Gastroesophageal sphincter (tissue), 4 donors: ENCODE measurements around the gene RANBP10. TPM values are rescaled to one million over a fixed set of nuclear protein-coding genes. Genes with fewer than 3 reads are reported as not detected.
A peak's percentile ranks its signal among the peaks of the same experiment; 100 is the strongest.

Source experiments
- ATAC-seq: fragments of 150-250 bp; one replicate; pipeline ENCODE4 v1.9.1; 2016; ENCODE audit warnings: mild to moderate bottlenecking, moderate library complexity
- H3K27ac ChIP-seq, 4 donors: fragments of 200-600 bp; sonication (generic) in 3 of 4; 1 replicate in 3 of 4; 2 replicates in 1 of 4; pipeline ENCODE4 v1.5.1; 2016 to 2019
- H3K27me3 ChIP-seq: fragments of 200-600 bp; sonication (generic); one replicate; pipeline ENCODE4 v1.5.1; 2019
- H3K36me3 ChIP-seq, 2 donors: fragments of 200-600 bp; sonication (generic); one replicate each; pipeline ENCODE4 v1.5.1; 2019; ENCODE audit warnings: control low read depth in 1 of 2
- H3K4me1 ChIP-seq, 3 donors: fragments of 200-600 bp; sonication (generic); 1 replicate in 2 of 3; 2 replicates in 1 of 3; pipeline ENCODE4 v1.5.1; 2016 to 2019; ENCODE audit warnings: control low read depth in 2 of 3
- H3K4me3 ChIP-seq, 2 donors: fragments of 200-600 bp; sonication (generic); one replicate each; pipeline ENCODE4 v1.5.1; 2019; ENCODE audit warnings: mild to moderate bottlenecking in 1 of 2, moderate library complexity in 1 of 2
- H3K9me3 ChIP-seq, 3 donors: fragments of 200-600 bp; sonication (generic); one replicate each; pipeline ENCODE4 v1.5.1; 2017 to 2019; ENCODE audit warnings: control low read depth in 2 of 3
- EP300 ChIP-seq: sonication (generic); formaldehyde crosslinking; IDR thresholded peaks from one replicate; pipeline ENCODE4 v1.6.1; 2017; ENCODE audit warnings: antibody characterized with exemption, mild to moderate bottlenecking
- POLR2A ChIP-seq, 2 donors: fragments of 450-650 bp; IDR thresholded peaks; one replicate each; pipeline ENCODE4 v1.6.1; 2017; ENCODE audit warnings: antibody characterized with exemption in 2 of 2, mild to moderate bottlenecking in 2 of 2, moderate library complexity in 1 of 2
- POLR2AphosphoS5 ChIP-seq: sonication (generic); formaldehyde crosslinking; IDR thresholded peaks from one replicate; pipeline ENCODE4 v1.6.1; 2017; ENCODE audit warnings: antibody characterized with exemption
- WGBS, 2 donors: methylation state at CpG; one replicate each; pipeline ENCODE4 v1.1.5; 2018; ENCODE audit warnings: low coverage in 1 of 2; 5-methylcytosine and 5-hydroxymethylcytosine counted together
- total RNA-seq, 4 donors: library from RNA; depleted of rRNA; stranded (reverse); fragments of >200 nt; gene quantifications; one replicate each; pipeline ENCODE4 v1.1.0, GENCODE V29; 2016
- TF ChIP-seq, protein P1 (sequence below), 4 experiments: fragments of 200-600 bp in 2 of 4; fragments of 450-650 bp in 2 of 4; sonication (generic) in 1 of 4; IDR thresholded peaks; one replicate each; pipeline ENCODE4 v1.5.1; 2017 to 2019; ENCODE audit warnings: antibody characterized with exemption in 4 of 4, mild to moderate bottlenecking in 2 of 4, moderate library complexity in 2 of 4

The RANBP10 gene
- total RNA-seq, 4 donors from 2014 or later, result 6.0 to 12.3 (median 8.4) TPM

DNA sequence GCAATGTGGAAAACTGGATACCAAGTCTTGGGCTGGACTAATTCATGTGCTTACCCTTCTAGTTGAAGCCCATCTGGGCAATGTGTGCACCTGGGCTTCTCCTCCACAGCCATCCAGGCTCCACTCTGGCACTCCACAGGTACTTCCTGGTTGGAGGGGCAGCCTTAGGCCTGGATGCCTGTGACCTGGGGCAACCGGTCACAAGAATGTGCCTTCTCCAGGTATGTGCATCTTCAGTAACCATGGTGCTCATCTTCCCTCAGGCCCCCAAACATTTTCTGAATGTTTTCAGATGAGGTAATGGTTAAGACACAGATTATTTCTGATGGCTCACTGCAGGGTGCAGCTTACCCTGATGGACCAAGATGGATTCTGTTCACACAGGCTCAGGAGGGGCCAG, 128.6 kb downstream of the RANBP10 start:
- 100% methylated on average over 1 of the region's 1 CpG; no CpG with 5 or more reads in 1 of the 2 donors for WGBS, 2 donors
- no peak overlapping the region for H3K27ac ChIP-seq
- ATAC-seq, result no peak

DNA sequence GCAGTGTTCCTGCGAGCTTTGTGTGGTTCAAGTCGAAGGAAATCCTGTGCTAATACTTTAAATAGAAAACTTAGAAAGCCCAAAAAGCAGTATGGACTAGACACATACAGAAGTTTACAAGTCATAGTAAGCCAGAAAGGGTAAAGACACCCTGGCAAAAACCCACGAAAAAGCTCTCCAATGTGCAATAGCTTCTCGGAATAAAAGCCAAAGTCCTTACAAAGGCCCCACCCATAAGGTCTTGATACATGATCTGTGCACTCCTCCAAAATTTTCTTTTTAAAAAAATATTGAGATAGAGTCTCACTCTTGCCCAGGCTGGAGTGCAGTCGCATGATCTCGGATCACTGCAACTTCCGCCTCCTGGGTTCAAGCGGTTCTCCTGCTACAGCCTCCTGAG, 129.4 kb downstream of the RANBP10 start:
- H3K9me3 ChIP-seq, result no peaks in the 10 kb centered on the region
- no peak for ATAC-seq
- H3K27me3 ChIP-seq, result no peaks in the 10 kb centered on the region
- TF ChIP-seq, protein P1, sequence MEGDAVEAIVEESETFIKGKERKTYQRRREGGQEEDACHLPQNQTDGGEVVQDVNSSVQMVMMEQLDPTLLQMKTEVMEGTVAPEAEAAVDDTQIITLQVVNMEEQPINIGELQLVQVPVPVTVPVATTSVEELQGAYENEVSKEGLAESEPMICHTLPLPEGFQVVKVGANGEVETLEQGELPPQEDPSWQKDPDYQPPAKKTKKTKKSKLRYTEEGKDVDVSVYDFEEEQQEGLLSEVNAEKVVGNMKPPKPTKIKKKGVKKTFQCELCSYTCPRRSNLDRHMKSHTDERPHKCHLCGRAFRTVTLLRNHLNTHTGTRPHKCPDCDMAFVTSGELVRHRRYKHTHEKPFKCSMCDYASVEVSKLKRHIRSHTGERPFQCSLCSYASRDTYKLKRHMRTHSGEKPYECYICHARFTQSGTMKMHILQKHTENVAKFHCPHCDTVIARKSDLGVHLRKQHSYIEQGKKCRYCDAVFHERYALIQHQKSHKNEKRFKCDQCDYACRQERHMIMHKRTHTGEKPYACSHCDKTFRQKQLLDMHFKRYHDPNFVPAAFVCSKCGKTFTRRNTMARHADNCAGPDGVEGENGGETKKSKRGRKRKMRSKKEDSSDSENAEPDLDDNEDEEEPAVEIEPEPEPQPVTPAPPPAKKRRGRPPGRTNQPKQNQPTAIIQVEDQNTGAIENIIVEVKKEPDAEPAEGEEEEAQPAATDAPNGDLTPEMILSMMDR (IDR thresholded peaks at IDR 0.05), result no peak
- TF ChIP-seq POLR2AphosphoS5 (no peak), POLR2A (IDR thresholded peaks at IDR 0.05) (no peak), EP300 (no peak)
- H3K27ac ChIP-seq, result no peak overlapping the region
- H3K36me3 ChIP-seq, result peaks cover 0 to 34% of the 10 kb centered on the region in 2 donors
- no peak overlapping the region for H3K4me3 ChIP-seq
- WGBS, 2 donors, result 70 to 74% methylated on average over 2 to 8 of the region's 8 CpGs
- H3K4me1 ChIP-seq, result peaks cover 0 to 37% (median 0%) of the 10 kb centered on the region in 3 donors

More for the DNA sequence above, 128.6 kb downstream of the RANBP10 start:
- no peaks in the 10 kb centered on the region for H3K9me3 ChIP-seq
- H3K4me3 ChIP-seq, result no peak overlapping the region
- peaks cover 0 to 40% of the 10 kb centered on the region in 2 donors for H3K36me3 ChIP-seq
- TF ChIP-seq POLR2AphosphoS5 (no peak), POLR2A (IDR thresholded peaks at IDR 0.05) (no peak), EP300 (no peak)
- TF ChIP-seq, protein P1 (IDR thresholded peaks at IDR 0.05), result no peak
- H3K4me1 ChIP-seq, result peaks cover 0 to 32% (median 0%) of the 10 kb centered on the region in 3 donors
- H3K27me3 ChIP-seq, result no peaks in the 10 kb centered on the region

DNA sequence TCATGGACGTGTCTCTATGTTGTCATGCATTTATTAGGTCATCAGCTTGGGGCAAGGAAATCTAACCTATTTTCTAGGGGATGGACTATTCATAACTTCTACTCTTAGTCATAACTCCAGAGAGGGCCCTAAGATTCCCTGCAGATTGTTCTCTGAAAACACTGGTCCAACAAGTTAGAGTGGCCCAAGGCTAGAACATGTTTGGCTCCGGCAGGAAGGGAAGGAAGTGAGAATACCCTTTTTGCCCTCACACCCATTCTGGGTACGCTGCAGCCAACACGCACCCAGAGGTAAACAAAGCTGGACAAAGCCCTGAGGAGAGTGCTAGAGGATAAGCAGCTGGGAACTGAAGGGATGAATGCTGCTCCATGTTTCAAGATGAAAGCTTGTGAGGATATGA, 129.8 kb downstream of the RANBP10 start:
- Histone ChIP-seq H3K36me3 (peaks cover 0 to 32% of the 10 kb centered on the region in 2 donors), H3K9me3 (no peaks in the 10 kb centered on the region), H3K27ac (no peak overlapping the region), H3K27me3 (no peaks in the 10 kb centered on the region), H3K4me3 (no peak overlapping the region), H3K4me1 (peaks cover 0 to 37% (median 0%) of the 10 kb centered on the region in 3 donors)
- ATAC-seq, result no peak
- no peak for TF ChIP-seq EP300
- TF ChIP-seq, protein P1 (IDR thresholded peaks at IDR 0.05), result no peak
- no peak for TF ChIP-seq POLR2A (IDR thresholded peaks at IDR 0.05)
- TF ChIP-seq POLR2AphosphoS5, result no peak
- 20 to 67% methylated on average over 1 of the region's 4 CpGs for WGBS, 2 donors

DNA sequence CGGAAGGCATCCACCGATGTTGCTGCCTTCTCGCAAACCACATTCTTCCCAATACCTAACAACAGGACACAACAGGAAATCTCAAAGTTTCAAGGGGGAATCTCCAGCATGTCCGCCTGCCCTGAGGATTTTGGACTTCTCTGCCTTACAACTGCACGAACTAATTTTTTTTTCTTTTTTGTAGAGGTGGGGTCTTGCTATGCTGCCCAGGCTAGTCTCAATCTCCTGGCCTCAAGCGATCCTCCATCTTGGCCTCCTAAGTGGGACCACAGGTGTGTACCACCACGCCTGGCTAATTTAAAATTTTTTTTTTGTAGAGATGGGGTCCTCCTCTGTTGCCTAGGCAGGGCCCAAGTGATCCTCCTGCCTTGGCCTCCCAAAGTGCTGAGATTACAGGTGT, 130.4 kb downstream of the RANBP10 start:
- Histone ChIP-seq H3K9me3 (no peaks in the 10 kb centered on the region), H3K27me3 (no peaks in the 10 kb centered on the region), H3K4me1 (peaks cover 0 to 37% (median 0%) of the 10 kb centered on the region in 3 donors), H3K4me3 (no peak overlapping the region), H3K27ac (no peak overlapping the region), H3K36me3 (peaks cover 0 to 29% of the 10 kb centered on the region in 2 donors)
- TF ChIP-seq POLR2AphosphoS5 (no peak), POLR2A (IDR thresholded peaks at IDR 0.05) (no peak), EP300 (no peak)
- TF ChIP-seq, protein P1 (IDR thresholded peaks at IDR 0.05), result no peak
- 90 to 96% methylated on average over 4 to 6 of the region's 7 CpGs for WGBS, 2 donors
- no peak for ATAC-seq

DNA sequence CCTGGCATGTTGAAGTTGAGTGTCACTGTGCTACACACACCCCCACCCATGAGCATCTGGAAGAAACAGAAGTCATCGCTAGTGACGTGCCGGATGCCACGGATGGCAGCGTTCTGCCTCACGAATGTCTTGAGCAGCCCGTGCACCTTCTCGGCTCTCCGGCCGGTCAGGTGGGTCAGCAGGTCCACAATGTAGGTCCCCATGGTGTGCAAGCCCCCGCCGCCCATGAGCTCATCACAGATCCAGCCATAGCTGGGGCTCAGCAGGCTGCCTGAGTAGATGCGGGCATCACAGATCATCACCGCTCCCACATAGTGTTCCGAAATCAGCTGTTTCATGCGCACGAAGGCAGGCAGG, 130.8 kb downstream of the RANBP10 start:
- Histone ChIP-seq H3K4me1 (peaks cover 0 to 37% (median 0%) of the 10 kb centered on the region in 3 donors), H3K4me3 (no peak overlapping the region), H3K27ac (peak overlapping the region in 1 of 4 donors; percentile 70), H3K9me3 (no peaks in the 10 kb centered on the region), H3K36me3 (peaks cover 0 to 25% of the 10 kb centered on the region in 2 donors), H3K27me3 (no peaks in the 10 kb centered on the region)
- ATAC-seq, result no peak
- TF ChIP-seq POLR2A (IDR thresholded peaks at IDR 0.05) (no peak), EP300 (no peak), POLR2AphosphoS5 (no peak)
- TF ChIP-seq, protein P1 (IDR thresholded peaks at IDR 0.05), result no peak
- 83% methylated on average over 2 of the region's 17 CpGs; no CpG with 5 or more reads in 1 of the 2 donors for WGBS, 2 donors
